HG03442 (cell line): ENCODE measurements around the gene FOXL2.
"Not testable (repeated sequence)": the region's sequence is repeated elsewhere in the genome, so short reads cannot be mapped to it uniquely, and the experiment has no call there.

Experiments used
- ATAC-seq: cut with Tn5 transposase; IDR thresholded peaks from one replicate; pipeline ENCODE4 v1.9.1; 2021; ENCODE audit warnings: mild to moderate bottlenecking, moderate library complexity; ENCODE audit not compliant: unreplicated experiment

The FOXL2 gene

DNA sequence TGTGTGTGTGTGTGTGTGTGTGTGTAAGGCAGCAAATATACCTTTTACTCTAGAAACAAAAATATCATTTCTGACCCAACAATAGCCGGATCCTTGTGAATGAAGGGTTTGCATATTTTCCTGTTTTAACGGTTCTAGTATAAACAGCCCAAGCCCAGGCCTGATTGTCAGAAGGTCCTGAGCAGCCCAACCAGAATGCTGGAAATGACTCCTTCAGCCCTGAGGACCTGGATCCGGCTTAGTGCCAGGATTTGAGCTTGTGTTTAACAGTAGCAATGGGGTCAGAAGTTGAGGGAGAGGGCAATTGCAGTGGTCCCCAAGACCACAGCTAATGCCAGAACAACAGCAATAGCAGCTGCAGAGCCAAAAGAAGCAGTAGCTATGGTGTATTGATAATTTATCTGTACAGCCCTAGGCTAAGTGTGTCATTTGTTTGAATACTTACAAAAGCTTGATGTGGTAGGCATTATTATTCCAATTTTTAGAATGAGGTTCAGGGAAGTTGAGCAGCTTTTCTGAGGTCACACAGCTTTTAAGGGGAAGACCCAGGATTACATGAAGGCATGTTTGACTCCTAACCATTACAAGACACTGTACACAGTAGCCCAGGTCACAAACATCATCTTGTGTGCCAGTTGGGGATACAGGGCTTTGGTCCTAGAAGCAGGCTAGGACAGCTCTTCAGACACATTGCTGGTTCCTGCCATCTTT, 12.8 kb downstream of the FOXL2 start:
- ATAC-seq = no peak

DNA sequence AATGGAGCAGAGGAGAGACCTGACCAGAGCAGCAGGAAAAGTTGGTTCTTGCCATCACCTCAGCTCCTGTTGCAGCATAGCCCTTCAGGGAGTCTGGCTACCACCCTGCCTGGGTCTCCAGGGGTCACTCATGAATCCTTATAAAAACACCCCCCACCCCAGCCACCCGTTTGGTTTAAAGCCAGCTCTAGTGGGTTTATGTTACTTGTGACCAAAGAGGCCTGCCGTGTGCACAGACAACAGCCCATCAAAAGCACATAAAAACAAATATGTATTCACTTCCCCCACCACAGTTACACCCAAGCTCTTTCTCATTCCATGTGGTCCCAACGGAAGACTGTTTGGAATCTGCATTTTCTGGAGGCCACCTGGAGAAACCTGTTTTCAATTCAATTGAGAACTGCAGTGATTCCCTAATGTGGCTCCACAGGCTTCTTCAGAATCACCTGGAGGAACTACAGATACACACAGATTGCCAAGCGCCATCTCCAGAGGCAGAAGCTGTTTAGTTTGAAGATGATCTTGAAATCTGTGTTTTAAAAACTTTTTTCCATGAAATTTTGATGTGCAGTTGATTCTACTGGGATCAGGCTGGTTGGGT, 13.8 kb downstream of the FOXL2 start:
- no peak for ATAC-seq

DNA sequence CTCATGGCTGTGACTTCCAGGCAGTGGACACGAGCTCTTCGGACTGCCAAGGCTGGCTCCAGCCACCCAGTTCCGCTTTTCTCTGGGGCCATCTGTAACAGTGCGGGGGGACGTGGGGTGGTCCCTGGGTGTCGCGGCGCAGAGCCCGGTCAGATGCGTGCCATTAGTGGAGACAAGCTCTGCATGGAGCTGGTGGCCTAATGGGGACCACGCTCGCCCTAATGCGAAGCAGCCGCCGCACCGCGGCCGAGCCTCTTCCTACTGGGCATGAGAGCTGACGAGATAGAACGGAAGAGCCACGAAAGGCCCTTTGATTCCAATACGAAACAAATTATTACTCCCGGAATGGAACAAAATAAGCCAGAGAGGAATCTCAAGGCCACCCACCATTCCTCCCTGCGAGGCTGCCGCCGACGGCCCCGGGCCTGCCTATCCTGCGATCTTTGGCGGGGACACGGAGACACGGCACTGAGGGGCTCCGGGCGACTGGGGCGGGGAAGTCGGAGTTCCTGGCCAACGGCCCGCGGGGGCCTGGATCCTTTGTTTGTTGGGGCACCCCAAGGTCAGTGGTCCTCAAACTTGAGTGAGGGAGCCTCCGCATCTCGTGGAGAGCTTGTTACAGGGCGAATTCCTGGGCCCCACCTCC, 18.1 kb downstream of the FOXL2 start:
- no peak for ATAC-seq

DNA sequence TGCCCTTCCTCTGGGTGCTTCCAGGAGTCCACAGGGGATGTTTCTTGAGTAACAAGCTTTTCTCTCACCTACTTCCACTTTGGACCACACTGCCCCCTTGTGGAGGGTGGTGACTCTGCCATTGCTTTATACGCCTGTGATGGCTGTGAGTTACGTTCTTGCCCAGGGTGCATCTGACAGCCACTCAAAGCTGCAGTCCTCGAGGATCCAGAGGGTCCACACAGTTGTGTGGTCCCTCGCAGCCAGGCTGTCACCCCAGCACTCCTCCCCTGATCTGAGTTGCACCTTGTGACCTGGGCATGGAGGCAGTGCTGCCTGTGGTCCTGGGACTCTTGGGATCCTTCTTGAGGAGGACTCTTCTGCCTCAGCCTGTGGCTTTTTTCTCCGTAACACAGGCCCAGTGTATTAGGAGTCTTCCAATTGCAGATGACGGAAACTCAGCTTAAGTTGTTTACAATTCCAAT, 23.4 kb downstream of the FOXL2 start:
- peak; percentile 77 for ATAC-seq

DNA sequence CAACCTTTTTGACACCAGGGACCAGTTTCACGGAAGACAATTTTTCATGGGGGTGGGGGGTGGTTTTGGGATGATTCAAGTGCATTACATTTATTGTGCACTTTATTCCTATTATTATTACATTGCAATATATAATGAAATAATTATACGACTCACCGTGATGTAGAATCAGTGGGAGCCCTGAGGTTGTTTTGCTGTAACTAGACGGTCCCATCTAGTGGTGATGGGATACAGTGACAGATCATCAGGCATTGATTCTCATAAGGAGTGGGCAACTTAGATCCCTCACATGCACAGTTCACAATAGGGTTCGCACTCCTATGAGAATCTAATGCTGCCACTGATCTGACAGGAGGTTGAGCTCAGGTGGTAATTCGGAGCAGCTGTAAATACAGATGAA, 24.5 kb downstream of the FOXL2 start:
- not testable (repeated sequence) for ATAC-seq

DNA sequence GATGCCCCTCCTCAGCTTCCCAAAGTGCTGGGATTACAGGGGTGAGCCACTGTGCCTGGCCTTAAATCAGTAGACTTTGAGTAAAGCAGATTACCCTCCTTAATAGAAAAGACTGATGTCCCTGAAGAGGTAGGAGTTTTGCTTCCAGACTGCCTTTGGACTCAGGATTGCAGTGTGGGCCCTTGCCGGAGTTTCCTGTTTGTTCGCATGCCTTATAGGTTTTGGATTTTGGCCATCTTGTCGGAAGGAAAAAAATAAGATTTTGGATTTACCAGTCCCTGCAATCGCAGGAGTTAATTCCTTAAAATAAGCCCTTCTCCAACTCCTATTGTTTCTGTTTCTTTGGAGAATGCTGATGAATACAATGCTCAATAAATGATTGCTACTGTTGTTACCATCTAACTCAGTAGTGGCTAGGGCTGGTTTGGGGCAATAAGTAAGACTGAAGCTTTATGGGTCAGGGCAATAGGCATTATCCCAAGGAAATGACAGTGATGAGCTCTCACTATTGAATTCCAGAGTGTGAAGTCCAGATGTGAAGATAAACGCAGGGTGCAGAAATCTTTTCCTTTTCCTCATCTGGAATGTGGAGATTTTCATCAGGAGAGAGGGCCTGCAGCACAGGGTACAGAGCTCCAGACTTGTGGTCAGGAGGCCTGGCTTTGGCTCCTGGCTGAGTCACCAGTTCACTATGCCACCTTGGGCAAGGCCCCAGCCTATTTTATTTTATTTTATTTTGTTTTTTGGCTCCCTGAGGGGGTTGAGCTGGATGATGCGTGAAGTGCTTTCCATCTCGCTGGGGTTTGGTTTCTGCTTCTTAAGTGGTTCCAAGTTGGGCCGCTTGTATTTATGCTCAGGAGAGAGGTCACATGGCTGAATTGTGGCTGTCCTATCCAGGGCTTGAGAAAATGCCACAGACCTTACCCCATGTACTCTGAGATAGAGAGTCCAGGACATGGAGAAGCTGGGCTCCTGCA, 25.3 kb downstream of the FOXL2 start:
- ATAC-seq = no peak

DNA sequence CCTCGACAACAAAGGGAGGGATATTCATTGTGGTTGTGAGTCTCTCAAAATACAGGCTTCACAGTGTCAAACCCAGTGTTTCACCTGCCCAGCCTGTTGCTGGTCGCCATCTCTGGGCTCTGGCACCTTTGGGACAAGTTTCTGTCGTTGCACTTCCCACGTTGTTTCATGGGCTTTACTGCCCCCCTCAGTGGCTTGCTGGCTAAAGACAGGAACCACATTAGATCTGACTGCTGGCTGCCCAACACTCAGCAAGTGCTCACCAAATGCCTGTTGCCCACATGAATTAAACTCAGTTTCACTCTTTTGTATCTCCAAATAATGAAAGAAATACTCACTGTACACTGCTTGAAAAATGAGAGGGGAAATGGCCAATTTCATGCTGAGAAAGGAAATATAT, 27.6 kb downstream of the FOXL2 start:
- ATAC-seq = no peak

DNA sequence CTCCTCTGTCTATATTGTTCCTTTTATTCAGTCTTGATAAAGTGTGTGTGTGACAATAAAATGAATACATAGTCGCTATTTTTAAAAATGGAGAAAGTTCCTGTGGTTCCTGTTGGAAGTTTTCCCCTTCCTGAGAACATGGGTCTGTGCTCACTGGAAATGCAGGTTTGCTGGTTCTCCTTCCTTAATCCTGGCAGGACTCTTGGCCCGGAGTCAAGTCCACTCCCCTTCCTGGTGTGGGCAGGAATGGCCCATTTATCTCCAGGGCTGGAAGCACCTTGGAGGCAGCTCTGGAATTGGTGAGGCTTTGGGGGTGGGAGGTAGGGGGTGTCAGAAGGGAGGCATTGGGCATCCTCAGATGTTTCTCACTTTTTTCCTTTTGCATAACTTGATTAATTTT, 30.1 kb downstream of the FOXL2 start:
- no peak for ATAC-seq

DNA sequence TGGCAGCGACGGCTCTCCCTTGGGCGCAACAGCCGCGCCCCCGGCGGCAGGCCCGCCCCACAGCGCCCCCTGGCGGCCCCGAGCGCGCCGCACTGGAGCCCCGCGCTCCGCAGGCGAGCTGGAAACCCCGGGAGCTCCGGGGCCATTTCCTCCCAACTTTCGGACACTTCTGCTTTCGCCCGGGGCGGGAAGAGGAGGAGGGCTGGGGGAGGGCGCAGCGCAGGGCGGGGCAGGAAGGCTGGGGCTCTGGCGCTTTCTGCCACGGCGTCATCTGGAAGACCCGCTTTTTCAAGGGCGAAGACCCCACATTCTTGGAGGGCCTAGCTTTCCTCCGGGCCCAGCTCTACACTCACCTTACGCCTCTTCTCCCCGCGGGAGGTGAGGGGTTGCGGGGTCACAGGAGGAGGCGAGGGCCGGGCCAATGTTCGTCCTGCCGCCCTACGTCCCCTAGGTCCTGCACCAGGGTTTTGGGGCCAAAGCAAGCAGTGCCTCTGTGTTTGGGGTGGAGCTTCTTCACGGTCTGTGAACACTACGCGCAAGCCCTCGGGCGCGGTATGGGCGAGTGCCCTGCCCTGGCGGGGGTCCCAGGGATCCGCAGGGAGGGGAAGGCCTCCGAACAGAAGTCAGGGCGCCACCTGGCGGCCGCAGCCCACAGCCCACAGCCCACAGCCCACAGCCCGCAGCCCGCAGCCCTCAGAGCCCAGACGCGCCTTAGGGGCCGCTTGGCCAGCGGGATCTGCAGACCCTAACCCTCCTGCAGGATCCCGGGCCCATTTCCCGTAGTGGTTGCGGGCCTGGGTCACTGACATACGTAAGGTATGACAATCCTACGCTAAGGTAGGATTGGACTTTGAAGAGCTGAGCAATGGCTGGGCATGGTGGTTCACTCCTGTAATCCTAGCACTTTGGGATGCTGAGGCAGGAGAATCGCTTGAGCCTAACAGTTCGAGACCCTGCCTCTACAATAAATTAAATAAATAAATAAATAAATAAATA, 31.1 kb downstream of the FOXL2 start:
- peak; percentile 78 for ATAC-seq

DNA sequence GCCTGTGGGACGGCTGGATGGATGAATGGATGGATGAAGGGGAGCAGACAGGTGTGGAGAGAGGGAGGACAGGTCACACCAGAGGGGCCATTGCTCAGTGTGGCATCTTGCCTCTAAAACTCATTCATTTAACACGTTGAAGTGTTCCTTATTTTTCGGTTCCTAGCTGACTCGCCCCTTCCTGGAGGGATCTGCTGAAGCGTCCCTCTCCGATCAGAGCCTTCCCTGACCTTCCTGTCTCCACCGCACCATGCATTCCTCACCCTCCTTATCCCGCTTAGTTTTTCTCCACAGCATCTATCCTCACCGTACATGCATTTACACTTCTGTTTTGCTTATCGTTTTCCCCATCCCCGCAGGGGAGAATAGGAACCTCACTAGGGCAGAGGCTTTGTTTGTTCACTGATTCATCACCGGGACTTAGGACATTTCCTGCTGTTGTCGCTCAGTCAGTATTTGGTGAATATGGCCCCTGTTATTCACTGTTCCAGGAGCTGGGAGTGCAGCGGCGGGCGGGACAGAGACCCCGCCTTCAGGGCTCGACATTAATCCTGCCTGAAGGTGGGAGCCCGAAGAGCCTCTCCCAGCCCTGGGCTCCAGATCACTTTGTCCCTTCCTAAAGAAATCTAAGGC, 32.0 kb downstream of the FOXL2 start:
- ATAC-seq = peak; percentile 21

DNA sequence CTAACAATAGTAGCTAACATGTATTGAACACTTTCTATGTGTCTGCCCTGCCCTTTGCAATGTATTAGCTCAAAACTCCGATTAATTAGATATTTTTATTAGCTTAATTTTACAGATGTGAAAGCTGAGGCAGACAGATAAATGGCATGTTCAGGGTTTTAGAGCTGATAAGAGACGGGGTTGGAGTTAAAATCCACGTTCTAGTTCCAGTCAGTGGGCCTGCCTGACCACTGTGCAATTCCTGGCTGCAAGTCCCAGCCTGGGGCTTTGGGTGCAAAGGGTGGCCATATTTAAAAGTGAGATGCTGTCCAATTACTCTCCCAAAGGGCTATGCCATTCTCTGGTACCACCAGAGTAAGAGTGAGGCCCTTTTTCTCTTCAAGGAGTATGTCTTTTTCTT, 33.2 kb downstream of the FOXL2 start:
- no peak for ATAC-seq

DNA sequence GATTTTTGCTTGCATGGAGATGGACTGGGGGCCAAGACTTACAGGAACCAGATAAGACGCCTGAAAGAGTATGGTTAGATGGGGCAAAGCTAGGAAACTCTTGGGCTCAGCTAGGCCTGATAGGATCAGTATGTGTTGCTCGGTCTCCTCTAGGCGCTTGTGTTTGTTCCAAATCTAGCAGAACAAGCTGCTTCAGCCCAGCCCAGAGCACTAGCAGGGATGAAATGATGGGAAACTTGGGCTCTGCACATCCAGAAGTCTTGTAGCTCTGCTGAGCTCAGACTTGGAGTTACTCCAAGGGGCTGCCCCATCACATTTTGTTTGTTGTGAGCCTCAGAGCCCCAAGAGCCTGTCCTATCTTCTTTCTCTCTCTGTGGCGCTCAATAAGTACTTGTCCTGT, 34.7 kb downstream of the FOXL2 start:
- ATAC-seq = no peak

DNA sequence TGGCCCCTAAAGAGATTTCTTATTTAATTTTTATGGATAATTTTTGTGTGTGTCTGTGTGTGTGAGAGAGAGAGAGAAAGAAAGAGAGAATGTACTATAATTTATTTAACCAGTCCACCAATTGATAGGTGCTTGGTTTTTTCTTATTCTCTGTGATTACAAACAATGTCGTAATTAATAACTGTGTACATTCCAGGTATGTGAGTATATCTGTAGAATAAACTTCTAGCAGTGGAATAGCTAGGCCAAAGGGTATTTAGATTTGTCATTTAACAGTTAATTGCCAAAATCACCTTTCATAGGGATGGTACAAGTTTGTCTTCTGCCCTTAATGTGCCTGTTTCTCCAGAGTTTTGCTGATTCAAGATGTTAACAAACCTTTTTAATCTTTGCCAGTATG, 35.3 kb downstream of the FOXL2 start:
- no peak for ATAC-seq

DNA sequence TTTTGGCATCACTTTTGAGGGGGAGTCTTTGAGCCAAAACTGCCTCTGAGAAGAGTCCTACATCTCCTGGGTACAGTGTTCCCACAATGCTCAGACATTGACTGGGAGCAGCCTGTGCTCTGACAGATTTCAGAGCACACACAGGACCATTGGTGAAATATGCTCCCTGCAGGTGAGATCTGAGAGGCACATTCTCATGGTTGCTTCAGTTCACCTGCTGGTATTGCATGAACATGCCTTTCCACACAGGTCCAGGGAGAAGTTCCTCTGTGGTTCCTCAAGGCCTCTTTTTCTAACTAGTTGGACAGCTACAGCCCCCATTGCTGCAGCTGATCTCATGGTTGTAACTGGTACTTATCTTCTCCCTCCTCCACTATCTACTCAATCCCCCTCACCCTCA, 37.0 kb downstream of the FOXL2 start:
- no peak for ATAC-seq

DNA sequence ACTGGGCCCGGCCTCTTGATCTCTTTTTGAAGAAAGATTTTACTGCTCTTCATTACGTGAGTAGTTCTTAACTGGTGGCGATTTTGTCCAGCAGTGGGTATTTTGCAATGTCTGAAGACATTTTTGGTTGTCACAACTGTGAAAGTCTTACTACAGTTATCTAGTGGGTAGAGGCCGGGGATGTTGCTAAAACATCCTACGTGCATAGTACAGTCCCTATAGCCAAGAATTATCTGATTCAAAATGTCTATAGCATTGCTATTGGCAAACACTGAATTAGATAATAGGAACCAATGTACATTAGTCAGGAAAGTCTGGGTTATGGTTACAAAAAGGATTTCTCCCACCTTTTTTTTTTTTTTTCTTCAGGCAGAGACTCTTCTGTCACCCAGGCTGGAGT, 38.1 kb downstream of the FOXL2 start:
- ATAC-seq = no peak

DNA sequence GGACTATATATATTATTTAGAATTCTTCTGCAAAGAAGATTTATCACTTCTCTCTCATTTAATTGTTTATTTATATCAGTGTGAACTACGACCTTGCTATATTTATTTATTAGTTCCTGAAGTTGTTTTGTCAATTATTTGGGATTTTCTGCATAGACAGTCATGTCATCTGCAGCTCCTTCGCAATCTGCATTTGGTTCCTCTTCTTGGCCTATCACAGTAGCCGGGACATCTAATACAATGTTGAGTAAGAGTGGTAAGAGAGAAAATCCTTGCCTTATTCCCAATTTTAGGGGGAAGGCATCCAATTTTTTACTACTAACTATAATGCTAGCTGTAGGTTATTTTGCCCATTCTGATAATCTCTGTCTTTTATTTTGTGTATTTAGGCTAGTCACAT, 39.4 kb downstream of the FOXL2 start:
- no peak for ATAC-seq

DNA sequence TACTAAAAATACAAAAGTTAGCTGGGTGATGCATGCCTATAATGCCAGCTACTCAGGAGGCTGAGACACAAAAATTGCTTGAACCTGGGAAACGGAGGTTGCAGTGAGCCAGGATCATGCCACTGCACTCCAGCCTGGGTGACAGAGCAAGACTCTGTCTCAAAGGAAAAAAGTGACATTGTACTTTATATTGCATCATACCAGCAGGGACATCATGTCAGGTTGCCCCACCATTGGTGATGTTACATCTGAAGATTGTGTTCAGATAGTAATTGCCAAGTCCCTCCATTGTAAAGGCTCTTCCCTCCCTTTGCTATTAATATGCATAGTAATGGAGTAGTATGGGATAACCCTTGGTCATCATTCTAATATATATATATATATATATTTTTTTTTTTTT, 44.8 kb downstream of the FOXL2 start:
- no peak for ATAC-seq

DNA sequence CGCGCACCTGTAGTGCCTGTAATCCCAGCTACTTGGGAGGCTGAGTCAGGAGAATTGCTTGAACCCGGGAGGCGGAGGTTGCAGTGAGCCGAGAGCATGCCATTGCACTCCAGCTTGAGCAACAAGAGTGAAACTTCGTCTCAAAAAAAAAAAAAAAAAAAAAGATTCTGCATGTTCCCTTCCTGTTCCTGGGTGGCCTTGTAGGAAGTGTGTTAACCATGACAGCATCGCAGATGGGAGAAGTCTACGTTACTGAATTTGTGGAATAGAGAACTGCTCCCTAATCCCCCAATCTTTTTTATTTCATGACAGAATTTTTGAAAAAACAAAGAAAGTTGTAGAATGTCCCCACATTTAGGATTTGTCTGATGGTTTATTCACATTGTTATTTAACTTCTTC, 45.4 kb downstream of the FOXL2 start:
- no peak for ATAC-seq

DNA sequence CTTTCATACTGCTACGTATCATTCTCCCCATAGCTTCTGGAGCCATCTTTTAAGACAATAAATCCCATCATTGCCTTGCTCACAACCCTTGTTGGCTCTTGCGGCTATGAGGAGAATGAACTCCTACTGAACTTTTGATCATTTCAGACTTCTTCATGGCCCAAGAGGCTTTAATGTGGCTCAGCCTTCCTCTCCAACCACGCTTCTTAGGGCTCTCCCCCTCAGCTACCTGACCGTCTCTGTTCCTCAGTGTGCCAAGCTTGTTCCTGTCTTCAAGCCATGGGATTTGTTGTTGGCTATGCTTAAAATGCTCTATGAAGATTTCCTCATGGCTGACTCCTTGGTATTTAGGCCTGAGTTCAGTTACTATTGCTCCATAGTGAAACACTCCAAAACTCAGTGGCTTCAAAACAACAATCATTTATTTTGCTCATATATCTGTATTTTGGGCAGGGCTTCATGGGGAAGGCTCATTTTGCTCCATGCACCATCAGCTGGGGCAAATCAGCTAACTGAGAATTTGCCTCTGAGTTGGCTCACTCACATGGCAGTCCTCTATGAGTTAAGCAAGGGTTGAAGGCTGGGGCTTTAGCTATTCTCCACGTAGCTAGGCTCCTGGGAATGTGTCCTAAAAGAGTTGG, 47.5 kb downstream of the FOXL2 start:
- ATAC-seq = no peak
